ENCODE measurements around the gene OPALIN. TPM values are rescaled to one million over a fixed set of nuclear protein-coding genes. Genes with fewer than 3 reads are reported as not detected.

The OPALIN gene
- total RNA-seq, 1 experiment from 2014 or later, result not detected

- DNase-seq (ENCODE audit: low read depth), result no peak
These were observed 59.4 kb downstream of the OPALIN start for GRCh38 chr10:96299383-96299782.

DNA sequence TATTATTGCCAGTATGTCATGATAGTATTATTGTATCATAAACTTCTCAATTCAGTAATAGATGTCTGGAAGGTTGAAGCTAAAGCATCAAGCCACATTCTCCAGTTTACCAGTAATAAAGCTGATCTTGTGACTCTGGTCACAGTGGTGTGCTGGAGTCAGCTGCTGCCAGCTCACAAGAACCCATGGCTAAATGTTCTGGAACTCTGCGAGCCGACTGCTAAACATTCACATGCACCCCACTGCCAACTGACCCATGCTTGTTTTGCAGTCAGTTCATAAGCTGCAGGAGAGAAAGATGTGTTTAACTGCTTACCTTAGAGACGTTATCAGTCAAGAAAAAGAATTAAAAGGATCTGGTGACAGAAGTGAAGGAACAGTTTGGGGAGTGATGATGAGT lies 60.4 kb downstream of the OPALIN start:
- DNase-seq (ENCODE audit: low read depth), result no peak

- DNase-seq (ENCODE audit: low read depth), result no peak
These were observed 61.3 kb downstream of the OPALIN start for GRCh38 chr10:96297486-96297885.

- DNase-seq (ENCODE audit: low read depth), result no peak
These were observed 63.3 kb downstream of the OPALIN start for GRCh38 chr10:96295475-96295874.

Other genes starting within 250 kb of the OPALIN start
- gene ZNF518A, start 228.7 kb downstream of the OPALIN start, total RNA-seq (2014; rRNA removed; shearing (Covaris generic)), result 14.9 and 19.5 TPM in 2 replicates
- gene BLNK, start 87.4 kb downstream of the OPALIN start, total RNA-seq (2014; rRNA removed; shearing (Covaris generic)), result not detected in 2 replicates
- not detected in 2 replicates for gene DNTT, start 54.6 kb downstream of the OPALIN start, total RNA-seq (2014; rRNA removed; shearing (Covaris generic))
- gene TLL2, start 154.9 kb upstream of the OPALIN start, total RNA-seq (2014; rRNA removed; shearing (Covaris generic)), result under 0.01 TPM in 1 of 2 replicates, not detected in the other
- gene TM9SF3, start 228.0 kb upstream of the OPALIN start, total RNA-seq (2014; rRNA removed; shearing (Covaris generic)), result 56.9 and 59.5 TPM in 2 replicates